Frontal cortex (tissue), 4 donors: ENCODE data around the gene GGA2. TPM values are rescaled to one million over a fixed set of nuclear protein-coding genes. Genes with fewer than 3 reads are reported as not detected.
"Not testable (repeated sequence)": the region's sequence is repeated elsewhere in the genome, so short reads cannot be mapped to it uniquely, and the experiment has no call there.

Source experiments
- DNase-seq, 2 donors: peaks; one replicate each; pipeline ENCODE4 v3.0.0; 2012; ENCODE audit warnings: low spot score in 2 of 2
- FAIRE-seq: peaks from 2 replicates; lab custom pipeline; 2012; peaks lifted over from hg19 to GRCh38; lab: Jason Lieb, UNC
- total RNA-seq: library from RNA; depleted of rRNA; stranded (reverse); fragments of >200 nt; gene quantifications from one replicate; pipeline ENCODE4 v1.2.3, GENCODE V29; 2014
- donor health status: control.
- donor health status: control.
- donor health status: control.

The GGA2 gene
- total RNA-seq, 1 donor from 2014 or later, result 17.9 TPM

- DNase-seq, result no peak
- FAIRE-seq, result no peak
These were observed 17.8 kb upstream of the GGA2 start for GRCh38 chr16:23527961-23528643.

- FAIRE-seq (no peak), DNase-seq (no peak)
These were observed 14.6 kb upstream of the GGA2 start for GRCh38 chr16:23524886-23525285.

GRCh38 chr16:23523876-23524385, 13.6 kb upstream of the GGA2 start:
- DNase-seq, result no peak
- FAIRE-seq, result no peak

- DNase-seq (no peak), FAIRE-seq (no peak)
These were observed 13.0 kb upstream of the GGA2 start for GRCh38 chr16:23523321-23523720.

- DNase-seq (no peak), FAIRE-seq (no peak)
These were observed 11.7 kb upstream of the GGA2 start for GRCh38 chr16:23521965-23522364.

- DNase-seq (no peak), FAIRE-seq (no peak)
These were observed 10.9 kb upstream of the GGA2 start for GRCh38 chr16:23521037-23521743.

- DNase-seq (no peak), FAIRE-seq (no peak)
These were observed 10.2 kb upstream of the GGA2 start for GRCh38 chr16:23520500-23520899.

- no peak for FAIRE-seq
These were observed 9.0 kb upstream of the GGA2 start for GRCh38 chr16:23519282-23519681.

GRCh38 chr16:23518435-23518891, 8.2 kb upstream of the GGA2 start:
- DNase-seq (no peak), FAIRE-seq (no peak)

More at GRCh38 chr16:23519282-23519681, 9.0 kb upstream of the GGA2 start:
- DNase-seq, result no peak

GRCh38 chr16:23516366-23517137, 6.3 kb upstream of the GGA2 start:
- DNase-seq, result no peak
- FAIRE-seq, result no peak

GRCh38 chr16:23515881-23516280, 5.6 kb upstream of the GGA2 start:
- DNase-seq (no peak), FAIRE-seq (no peak)

GRCh38 chr16:23514381-23515152, 4.3 kb upstream of the GGA2 start:
- no peak for FAIRE-seq
- no peak for DNase-seq

GRCh38 chr16:23512168-23512695, 1.9 kb upstream of the GGA2 start:
- DNase-seq, result no peak
- no peak for FAIRE-seq

GRCh38 chr16:23511731-23512130, 1.4 kb upstream of the GGA2 start:
- FAIRE-seq, result no peak

GRCh38 chr16:23510915-23511270, 599 bp upstream of the GGA2 start:
- FAIRE-seq, DNase-seq: not testable (repeated sequence)

More at GRCh38 chr16:23511731-23512130, 1.4 kb upstream of the GGA2 start:
- DNase-seq, result no peak

GRCh38 chr16:23509782-23510163, 521 bp downstream of the GGA2 start:
- no peak for DNase-seq
- FAIRE-seq, result no peak

GRCh38 chr16:23509441-23509754, 896 bp downstream of the GGA2 start:
- no peak for FAIRE-seq
- no peak for DNase-seq

GRCh38 chr16:23508589-23509440, 1.5 kb downstream of the GGA2 start:
- no peak for FAIRE-seq

GRCh38 chr16:23506606-23506994, 3.7 kb downstream of the GGA2 start:
- no peak for DNase-seq
- FAIRE-seq, result no peak

More at GRCh38 chr16:23508589-23509440, 1.5 kb downstream of the GGA2 start:
- no peak for DNase-seq
